Stimulated activated CD4-positive, alpha-beta T cell treated with anti-CD3 and anti-CD28 coated beads, Interleukin-15, amount 100 ng/mL, for 48 hours (primary cell): ENCODE data around the gene CETP.

Experiments used
- DNase-seq, 2 donors: peaks; one replicate each; pipeline ENCODE4 v3.0.0-alpha.2; 2020; ENCODE audit warnings: low read depth in 2 of 2

The CETP gene

GRCh38 chr16:56961851-56962281 is at the start of gene CETP:
CETP (plus strand) TSS chr16:56961950; CDS start chr16:56961980, 30 bp downstream.
- no peak for DNase-seq

- no peak for DNase-seq
Observed at GRCh38 chr16:56912746-56913708, 48.7 kb upstream of the CETP start.

GRCh38 chr16:56914896-56915295 is 46.9 kb upstream of the CETP start:
- no peak for DNase-seq

GRCh38 chr16:56915336-56916119 is 46.2 kb upstream of the CETP start:
- no peak for DNase-seq

- DNase-seq: no peak
Observed at GRCh38 chr16:56916571-56917403, 45.0 kb upstream of the CETP start.

- no peak for DNase-seq
Observed at GRCh38 chr16:56918467-56919012, 43.2 kb upstream of the CETP start.

GRCh38 chr16:56919099-56919800 is 42.5 kb upstream of the CETP start:
- no peak for DNase-seq

GRCh38 chr16:56921571-56921970 is 40.2 kb upstream of the CETP start:
- no peak for DNase-seq

- no peak for DNase-seq
Observed at GRCh38 chr16:56923481-56924091, 38.2 kb upstream of the CETP start.

- DNase-seq: no peak
Observed at GRCh38 chr16:56927471-56927870, 34.3 kb upstream of the CETP start.

GRCh38 chr16:56929639-56930038 is 32.1 kb upstream of the CETP start:
- DNase-seq: no peak

GRCh38 chr16:56930486-56931270 is 31.1 kb upstream of the CETP start:
- no peak for DNase-seq

- no peak for DNase-seq
Observed at GRCh38 chr16:56931271-56931891, 30.4 kb upstream of the CETP start.

GRCh38 chr16:56931892-56932720 is 29.6 kb upstream of the CETP start, which contains the start of gene HERPUD1:
HERPUD1 (plus strand) TSS chr16:56932142; CDS start chr16:56932245, 103 bp downstream.
- peak; percentile 99 for DNase-seq

- DNase-seq: no peak
Observed at GRCh38 chr16:56932721-56933619, 28.8 kb upstream of the CETP start.

GRCh38 chr16:56933828-56934598 is 27.7 kb upstream of the CETP start:
- DNase-seq: no peak
